HG03108 (cell line): Measurements from ENCODE around the gene ENTPD8.
A peak's percentile ranks its signal among the peaks of the same experiment; 100 is the strongest.
"Not testable (repeated sequence)": the region's sequence is repeated elsewhere in the genome, so short reads cannot be mapped to it uniquely, and the experiment has no call there.

ENCODE experiments used
- ATAC-seq: cut with Tn5 transposase; IDR thresholded peaks from one replicate; pipeline ENCODE4 v1.9.1; 2021; ENCODE audit warnings: moderate library complexity; ENCODE audit not compliant: unreplicated experiment

The ENTPD8 gene

GRCh38 chr9:137416006-137416562 is 25.1 kb downstream of the ENTPD8 start:
- ATAC-seq = no peak

- no peak for ATAC-seq
These were observed 25.7 kb downstream of the ENTPD8 start for GRCh38 chr9:137415451-137415850.

- no peak for ATAC-seq
These were observed 28.7 kb downstream of the ENTPD8 start for GRCh38 chr9:137412431-137412830.

GRCh38 chr9:137411645-137412380 is 29.3 kb downstream of the ENTPD8 start:
- ATAC-seq = no peak

- ATAC-seq = no peak
These were observed 29.9 kb downstream of the ENTPD8 start for GRCh38 chr9:137411260-137411644.

- ATAC-seq = no peak
These were observed 30.3 kb downstream of the ENTPD8 start for GRCh38 chr9:137410891-137411249.

GRCh38 chr9:137410236-137410890 is 30.8 kb downstream of the ENTPD8 start:
- not testable (repeated sequence) for ATAC-seq

GRCh38 chr9:137409515-137409914 is 31.6 kb downstream of the ENTPD8 start:
- no peak for ATAC-seq

- ATAC-seq = no peak
These were observed 32.3 kb downstream of the ENTPD8 start for GRCh38 chr9:137408651-137409405.

GRCh38 chr9:137407590-137408300 is 33.4 kb downstream of the ENTPD8 start:
- ATAC-seq = no peak

- ATAC-seq = peak; percentile 46
These were observed 34.1 kb downstream of the ENTPD8 start for GRCh38 chr9:137406876-137407589.

- no peak for ATAC-seq
These were observed 34.9 kb downstream of the ENTPD8 start for GRCh38 chr9:137406085-137406760.

GRCh38 chr9:137405677-137406081 is 35.5 kb downstream of the ENTPD8 start:
- ATAC-seq = no peak

- ATAC-seq = no peak
These were observed 36.1 kb downstream of the ENTPD8 start for GRCh38 chr9:137404961-137405567.

GRCh38 chr9:137403269-137403668 is 37.9 kb downstream of the ENTPD8 start:
- no peak for ATAC-seq

GRCh38 chr9:137402746-137403145 is 38.4 kb downstream of the ENTPD8 start:
- ATAC-seq = no peak

- ATAC-seq = no peak
These were observed 42.3 kb downstream of the ENTPD8 start for GRCh38 chr9:137398561-137399468.

GRCh38 chr9:137397675-137398423 is 43.3 kb downstream of the ENTPD8 start:
- ATAC-seq = no peak
